GM18520 (cell line): Measurements from ENCODE around the gene DST.

Experiments
- ATAC-seq: cut with Tn5 transposase; IDR thresholded peaks from one replicate; pipeline ENCODE4 v1.9.1; 2021; ENCODE audit not compliant: unreplicated experiment

The DST gene

GRCh38 chr6:56489559-56489958 is 153.1 kb downstream of the DST start:
- ATAC-seq = no peak

GRCh38 chr6:56488281-56488680 is 154.4 kb downstream of the DST start:
- ATAC-seq = no peak

- no peak for ATAC-seq
These were observed 156.0 kb downstream of the DST start for GRCh38 chr6:56486681-56487080.

- no peak for ATAC-seq
These were observed 158.0 kb downstream of the DST start for GRCh38 chr6:56484669-56485068.

GRCh38 chr6:56483929-56484328 is 158.8 kb downstream of the DST start:
- no peak for ATAC-seq

GRCh38 chr6:56482525-56482924 is 160.2 kb downstream of the DST start:
- ATAC-seq = no peak

GRCh38 chr6:56481957-56482356 is 160.7 kb downstream of the DST start:
- no peak for ATAC-seq

- no peak for ATAC-seq
These were observed 161.9 kb downstream of the DST start for GRCh38 chr6:56480654-56481337.

- no peak for ATAC-seq
These were observed 162.4 kb downstream of the DST start for GRCh38 chr6:56480246-56480645.

- no peak for ATAC-seq
These were observed 163.3 kb downstream of the DST start for GRCh38 chr6:56479381-56479780.

GRCh38 chr6:56478202-56478601 is 164.5 kb downstream of the DST start:
- no peak for ATAC-seq

GRCh38 chr6:56477241-56477640 is 165.4 kb downstream of the DST start:
- no peak for ATAC-seq

- no peak for ATAC-seq
These were observed 166.8 kb downstream of the DST start for GRCh38 chr6:56475736-56476457.

GRCh38 chr6:56474532-56474931 is 168.2 kb downstream of the DST start:
- no peak for ATAC-seq

GRCh38 chr6:56463443-56463842 is 179.2 kb downstream of the DST start:
- no peak for ATAC-seq

- no peak for ATAC-seq
These were observed 183.5 kb downstream of the DST start for GRCh38 chr6:56459030-56459805.

- ATAC-seq = no peak
These were observed 184.3 kb downstream of the DST start for GRCh38 chr6:56458324-56458884.

- ATAC-seq = no peak
These were observed 185.9 kb downstream of the DST start for GRCh38 chr6:56456785-56457184.

GRCh38 chr6:56450882-56451739 is 191.6 kb downstream of the DST start:
- ATAC-seq = no peak

GRCh38 chr6:56450376-56450775 is 192.3 kb downstream of the DST start:
- ATAC-seq = no peak

GRCh38 chr6:56448046-56448445 is 194.6 kb downstream of the DST start:
- no peak for ATAC-seq
